PC-9 (cell line): Measurements from ENCODE around the gene CMIP.

Experiments
- EZH2 ChIP-seq: fragments of 200-600 bp; sonication (generic); IDR thresholded peaks from 2 replicates; pipeline ENCODE4 v1.8.0; 2017; ENCODE audit warnings: antibody characterized with exemption, low read depth
- TF ChIP-seq, protein P1 (sequence below): fragments of 200-600 bp; sonication (generic); conservative IDR thresholded peaks from 2 replicates; pipeline ENCODE4 v1.6.1; 2017; ENCODE audit warnings: mixed run types, antibody characterized with exemption, mild to moderate bottlenecking, moderate library complexity

DNA sequence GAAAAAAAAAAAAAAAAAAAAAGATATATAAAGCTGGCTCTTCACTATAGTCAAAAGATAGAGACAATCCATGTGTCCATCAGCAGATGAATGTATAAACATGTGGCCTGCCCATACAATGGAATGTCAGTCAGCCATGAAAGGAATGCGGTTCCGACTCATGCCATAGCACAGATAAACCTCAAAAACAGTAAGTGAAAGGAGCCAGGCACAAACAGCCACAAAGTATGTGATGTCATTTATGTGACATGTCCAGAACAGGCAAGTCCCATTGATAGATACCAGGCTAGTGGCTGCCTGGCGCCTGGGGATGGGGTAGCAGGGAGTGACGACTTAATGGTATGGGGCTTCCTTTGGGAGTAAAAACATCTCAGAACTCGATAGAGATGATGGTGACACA is 155.7 kb downstream of the CMIP start:
- TF ChIP-seq, protein P1, sequence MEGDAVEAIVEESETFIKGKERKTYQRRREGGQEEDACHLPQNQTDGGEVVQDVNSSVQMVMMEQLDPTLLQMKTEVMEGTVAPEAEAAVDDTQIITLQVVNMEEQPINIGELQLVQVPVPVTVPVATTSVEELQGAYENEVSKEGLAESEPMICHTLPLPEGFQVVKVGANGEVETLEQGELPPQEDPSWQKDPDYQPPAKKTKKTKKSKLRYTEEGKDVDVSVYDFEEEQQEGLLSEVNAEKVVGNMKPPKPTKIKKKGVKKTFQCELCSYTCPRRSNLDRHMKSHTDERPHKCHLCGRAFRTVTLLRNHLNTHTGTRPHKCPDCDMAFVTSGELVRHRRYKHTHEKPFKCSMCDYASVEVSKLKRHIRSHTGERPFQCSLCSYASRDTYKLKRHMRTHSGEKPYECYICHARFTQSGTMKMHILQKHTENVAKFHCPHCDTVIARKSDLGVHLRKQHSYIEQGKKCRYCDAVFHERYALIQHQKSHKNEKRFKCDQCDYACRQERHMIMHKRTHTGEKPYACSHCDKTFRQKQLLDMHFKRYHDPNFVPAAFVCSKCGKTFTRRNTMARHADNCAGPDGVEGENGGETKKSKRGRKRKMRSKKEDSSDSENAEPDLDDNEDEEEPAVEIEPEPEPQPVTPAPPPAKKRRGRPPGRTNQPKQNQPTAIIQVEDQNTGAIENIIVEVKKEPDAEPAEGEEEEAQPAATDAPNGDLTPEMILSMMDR, result no peak
- no peak for TF ChIP-seq EZH2
